Right lobe of liver (tissue), 6 donors: ENCODE data around the gene NOTCH1. TPM values are rescaled to one million over a fixed set of nuclear protein-coding genes. Genes with fewer than 3 reads are reported as not detected.
"Not testable (repeated sequence)": the region's sequence is repeated elsewhere in the genome, so short reads cannot be mapped to it uniquely, and the experiment has no call there.

ENCODE experiments used
- ATAC-seq, 4 donors: fragments of 200-7000 bp; cut with Tn5 transposase; one replicate each; pipeline ENCODE4 v1.9.1; 2020; ENCODE audit warnings: mild to moderate bottlenecking in 4 of 4, moderate library complexity in 4 of 4
- DNase-seq, 3 donors: peaks; one replicate each; pipeline ENCODE4 v3.0.0-alpha.2; 2020
- H3K27ac ChIP-seq, 3 donors: fragments of 200-600 bp; one replicate each; pipeline ENCODE4 v1.8.0; 2022
- H3K27me3 ChIP-seq, 2 donors: fragments of 200-600 bp; one replicate each; pipeline ENCODE4 v1.8.0; 2022
- H3K36me3 ChIP-seq, 4 donors: fragments of 200-600 bp; sonication (generic) in 1 of 4; one replicate each; pipeline versions ENCODE4 v1.5.1 to v1.8.0; 2017 to 2022; ENCODE audit warnings: control low read depth in 1 of 4
- H3K4me1 ChIP-seq, 4 donors: fragments of 200-600 bp; sonication (generic) in 1 of 4; one replicate each; pipeline versions ENCODE4 v1.5.1 to v1.8.0; 2017 to 2022; ENCODE audit warnings: control low read depth in 1 of 4
- H3K4me3 ChIP-seq, 3 donors: fragments of 200-600 bp; one replicate each; pipeline ENCODE4 v1.8.0; 2022
- H3K9me3 ChIP-seq, 4 donors: fragments of 200-600 bp; sonication (generic) in 1 of 4; one replicate each; pipeline versions ENCODE4 v1.5.1 to v1.8.0; 2017 to 2022; ENCODE audit warnings: control low read depth in 1 of 4
- CTCF ChIP-seq, 4 donors: fragments of 200-600 bp in 3 of 4; fragments of 450-650 bp in 1 of 4; IDR thresholded peaks; one replicate each; pipeline versions ENCODE4 v1.5.1 to v1.8.0; 2016 to 2022; ENCODE audit warnings: antibody characterized with exemption in 4 of 4, mild to moderate bottlenecking in 2 of 4
- POLR2A ChIP-seq: fragments of 450-650 bp; IDR thresholded peaks from one replicate; pipeline ENCODE4 v1.6.1; 2017; ENCODE audit warnings: antibody characterized with exemption, mild to moderate bottlenecking
- WGBS: methylation state at CpG from one replicate; pipeline ENCODE4 v1.1.6; 2018; ENCODE audit warnings: low coverage, low lambda C conversion rate; ENCODE audit not compliant: insufficient coverage; ENCODE audit errors: missing lambda C conversion rate; 5-methylcytosine and 5-hydroxymethylcytosine counted together
- intact Hi-C, 2 donors: fragments of 100-400 bp; cut with DNase I; formaldehyde crosslinking; loops; one replicate each; pipeline versions ENCODE4 v1.11.2 to v1.14.1; 2022
- total RNA-seq, 6 experiments: library from RNA; depleted of rRNA in 2 of 6; stranded (reverse); fragments of >200 nt in 2 of 6; fragmentation: NEBNext Ultra II Directional in 3 of 6; extraction: Animal tissue kit (Norgen Biotek cat#: 25700) in 3 of 6; gene quantifications; one replicate each; pipeline versions ENCODE4 v1.1.0 to v1.2.4, GENCODE V29; 2016 to 2023
- donor health status: DM: no; HTN: yes; CAD: no.
- donor health status: DM: no; HTN: no; CAD: no.
- donor health status: DM: no; HTN: no; CAD: no.
- donor health status: DM: no; HTN: yes; CAD: no.
- donor health status: DM: no; HTN: yes; CAD: no.

NOTCH1 gene
- total RNA-seq, 6 experiments from 2014 or later = 17.4 to 26.2 (median 19.3) TPM

GRCh38 chr9:136575626-136576268 lies 29.9 kb upstream of the NOTCH1 start:
- H3K36me3 ChIP-seq = no peaks in the 10 kb centered on the region
- no peaks in the 10 kb centered on the region for H3K27me3 ChIP-seq
- TF ChIP-seq CTCF (IDR thresholded peaks at IDR 0.05) = no peak
- no peak for TF ChIP-seq POLR2A
- intact Hi-C loops = no loop called here
- no peak overlapping the region for H3K4me3 ChIP-seq
- DNase-seq = no peak
- no peaks in the 10 kb centered on the region for H3K9me3 ChIP-seq
- H3K27ac ChIP-seq = no peak overlapping the region
- H3K4me1 ChIP-seq = peaks cover 0 to 8% (median 3%) of the 10 kb centered on the region in 4 donors
- peak in 2 of 4 donors; percentile 2 to 4 for ATAC-seq
- 40% methylated on average over 2 of the region's 21 CpGs for WGBS

GRCh38 chr9:136574606-136575005 lies 28.8 kb upstream of the NOTCH1 start:
- H3K9me3 ChIP-seq, H3K4me1 ChIP-seq, H3K36me3 ChIP-seq, intact Hi-C loops, DNase-seq, H3K27me3 ChIP-seq, H3K27ac ChIP-seq, ATAC-seq, H3K4me3 ChIP-seq: not testable (repeated sequence)
- WGBS = 98% methylated on average over 7 of the region's 16 CpGs

- Histone ChIP-seq H3K27ac (no peak overlapping the region), H3K4me1 (peaks cover 0 to 8% (median 3%) of the 10 kb centered on the region in 4 donors), H3K36me3 (no peaks in the 10 kb centered on the region), H3K9me3 (no peaks in the 10 kb centered on the region), H3K27me3 (no peaks in the 10 kb centered on the region), H3K4me3 (no peak overlapping the region)
- intact Hi-C loops = no loop called here
- TF ChIP-seq POLR2A = no peak
- no peak for TF ChIP-seq CTCF (IDR thresholded peaks at IDR 0.05)
- DNase-seq (no peak), ATAC-seq (no peak)
- 83% methylated on average over 20 of the region's 34 CpGs for WGBS
These were observed 27.2 kb upstream of the NOTCH1 start for GRCh38 chr9:136572828-136573625.

GRCh38 chr9:136572003-136572827 lies 26.4 kb upstream of the NOTCH1 start:
- Histone ChIP-seq H3K4me3 (no peak overlapping the region), H3K36me3 (no peaks in the 10 kb centered on the region), H3K27ac (no peak overlapping the region), H3K4me1 (peaks cover 0 to 12% (median 3%) of the 10 kb centered on the region in 4 donors), H3K9me3 (no peaks in the 10 kb centered on the region), H3K27me3 (no peaks in the 10 kb centered on the region)
- ATAC-seq = peak in 1 of 4 donors; percentile 16
- 70% methylated on average over 4 of the region's 17 CpGs for WGBS
- TF ChIP-seq POLR2A (no peak), CTCF (IDR thresholded peaks at IDR 0.05) (no peak)
- intact Hi-C loops = no loop called here
- no peak for DNase-seq
